GM19035 (cell line): Measurements from ENCODE around the gene GTF2I.
"Not testable (repeated sequence)": the region's sequence is repeated elsewhere in the genome, so short reads cannot be mapped to it uniquely, and the experiment has no call there.

ENCODE experiments used
- ATAC-seq: cut with Tn5 transposase; IDR thresholded peaks from one replicate; pipeline ENCODE4 v1.9.1; 2021; ENCODE audit not compliant: unreplicated experiment

The GTF2I gene

GRCh38 chr7:74709880-74710671, 52.6 kb downstream of the GTF2I start:
- ATAC-seq: no peak

GRCh38 chr7:74713567-74713966, 56.0 kb downstream of the GTF2I start:
- no peak for ATAC-seq

- no peak for ATAC-seq
Observed at GRCh38 chr7:74717889-74718288, 60.4 kb downstream of the GTF2I start.

GRCh38 chr7:74718336-74718735, 60.8 kb downstream of the GTF2I start:
- ATAC-seq: no peak

- no peak for ATAC-seq
Observed at GRCh38 chr7:74722153-74722552, 64.6 kb downstream of the GTF2I start.

- no peak for ATAC-seq
Observed at GRCh38 chr7:74725840-74726239, 68.3 kb downstream of the GTF2I start.

- no peak for ATAC-seq
Observed at GRCh38 chr7:74726309-74727101, 69.0 kb downstream of the GTF2I start.

GRCh38 chr7:74728686-74729085, 71.2 kb downstream of the GTF2I start:
- ATAC-seq: not testable (repeated sequence)

- not testable (repeated sequence) for ATAC-seq
Observed at GRCh38 chr7:74730186-74730585, 72.7 kb downstream of the GTF2I start.

GRCh38 chr7:74739974-74740703, 82.6 kb downstream of the GTF2I start:
- ATAC-seq: not testable (repeated sequence)

- ATAC-seq: not testable (repeated sequence)
Observed at GRCh38 chr7:74743936-74744557, 86.5 kb downstream of the GTF2I start.

- ATAC-seq: not testable (repeated sequence)
Observed at GRCh38 chr7:74753921-74754482, 96.5 kb downstream of the GTF2I start.

GRCh38 chr7:74756673-74757072, 99.2 kb downstream of the GTF2I start:
- not testable (repeated sequence) for ATAC-seq

- not testable (repeated sequence) for ATAC-seq
Observed at GRCh38 chr7:74758268-74758667, 100.8 kb downstream of the GTF2I start.

GRCh38 chr7:74758982-74759381, 101.5 kb downstream of the GTF2I start:
- ATAC-seq: not testable (repeated sequence)

- not testable (repeated sequence) for ATAC-seq
Observed at GRCh38 chr7:74765205-74765918, 107.8 kb downstream of the GTF2I start.

- not testable (repeated sequence) for ATAC-seq
Observed at GRCh38 chr7:74766509-74766908, 109.0 kb downstream of the GTF2I start.

- ATAC-seq: not testable (repeated sequence)
Observed at GRCh38 chr7:74766991-74767390, 109.5 kb downstream of the GTF2I start.

GRCh38 chr7:74770062-74770461, 112.5 kb downstream of the GTF2I start:
- ATAC-seq: not testable (repeated sequence)

- not testable (repeated sequence) for ATAC-seq
Observed at GRCh38 chr7:74772093-74772492, 114.6 kb downstream of the GTF2I start.
